ENCODE results near the gene SSR4.

DNA sequence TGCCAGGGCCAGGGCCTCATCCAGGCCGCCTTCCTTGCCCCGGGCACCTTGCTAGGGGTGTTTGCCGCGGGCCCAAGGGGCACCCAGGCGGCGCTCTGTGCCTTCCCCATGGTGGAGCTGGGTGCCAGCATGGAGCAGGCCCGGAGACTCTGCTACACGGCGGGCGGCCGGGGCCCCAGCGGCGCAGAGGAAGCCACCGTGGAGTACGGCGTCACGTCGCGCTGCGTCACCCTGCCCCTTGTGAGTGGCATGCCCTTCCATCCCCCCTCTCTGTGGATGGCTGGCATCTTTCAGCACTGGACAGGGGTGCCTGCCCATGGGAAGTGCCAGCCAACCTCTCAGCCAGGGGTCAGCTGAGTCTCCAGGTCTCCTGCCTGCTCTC lies 26.8 kb upstream of the SSR4 start:
- no peak for TF ChIP-seq POLR2A (IDR thresholded peaks at IDR 0.05; ENCODE audit: low read depth)
- TF ChIP-seq, protein P1, sequence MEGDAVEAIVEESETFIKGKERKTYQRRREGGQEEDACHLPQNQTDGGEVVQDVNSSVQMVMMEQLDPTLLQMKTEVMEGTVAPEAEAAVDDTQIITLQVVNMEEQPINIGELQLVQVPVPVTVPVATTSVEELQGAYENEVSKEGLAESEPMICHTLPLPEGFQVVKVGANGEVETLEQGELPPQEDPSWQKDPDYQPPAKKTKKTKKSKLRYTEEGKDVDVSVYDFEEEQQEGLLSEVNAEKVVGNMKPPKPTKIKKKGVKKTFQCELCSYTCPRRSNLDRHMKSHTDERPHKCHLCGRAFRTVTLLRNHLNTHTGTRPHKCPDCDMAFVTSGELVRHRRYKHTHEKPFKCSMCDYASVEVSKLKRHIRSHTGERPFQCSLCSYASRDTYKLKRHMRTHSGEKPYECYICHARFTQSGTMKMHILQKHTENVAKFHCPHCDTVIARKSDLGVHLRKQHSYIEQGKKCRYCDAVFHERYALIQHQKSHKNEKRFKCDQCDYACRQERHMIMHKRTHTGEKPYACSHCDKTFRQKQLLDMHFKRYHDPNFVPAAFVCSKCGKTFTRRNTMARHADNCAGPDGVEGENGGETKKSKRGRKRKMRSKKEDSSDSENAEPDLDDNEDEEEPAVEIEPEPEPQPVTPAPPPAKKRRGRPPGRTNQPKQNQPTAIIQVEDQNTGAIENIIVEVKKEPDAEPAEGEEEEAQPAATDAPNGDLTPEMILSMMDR (IDR thresholded peaks at IDR 0.05): no peak
